GM10266 (cell line): ENCODE data around the gene SLC44A1.

ENCODE experiments used
- DNase-seq: peaks from one replicate; pipeline ENCODE4 v3.0.0; 2012; ENCODE audit errors: extremely low spot score
- TF ChIP-seq, protein P1 (sequence below): IDR thresholded peaks from 2 replicates; pipeline ENCODE4 v1.5.1; 2012; ENCODE audit warnings: mild to moderate bottlenecking, low read depth; ENCODE audit not compliant: control insufficient read depth, insufficient read depth; ENCODE audit errors: missing control alignments

Gene SLC44A1

DNA sequence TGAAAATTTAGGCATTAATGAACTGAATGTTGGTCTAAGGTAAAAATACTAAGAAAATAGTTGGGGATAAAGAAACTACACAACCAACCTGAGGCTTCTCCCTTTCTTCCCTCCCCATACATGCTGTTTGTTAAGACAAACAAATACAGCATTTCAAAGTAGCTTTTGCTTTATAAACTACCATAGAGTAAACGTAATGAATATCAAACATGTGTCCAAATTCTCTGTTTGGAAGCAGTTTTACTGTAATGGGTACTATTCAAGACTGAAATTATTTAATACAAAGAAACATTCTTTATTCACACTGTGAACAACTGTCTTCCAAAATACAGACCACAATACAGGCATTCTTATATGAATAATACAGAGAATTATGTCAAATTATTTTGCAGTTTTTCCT is 52.0 kb downstream of the SLC44A1 start:
- TF ChIP-seq, protein P1, sequence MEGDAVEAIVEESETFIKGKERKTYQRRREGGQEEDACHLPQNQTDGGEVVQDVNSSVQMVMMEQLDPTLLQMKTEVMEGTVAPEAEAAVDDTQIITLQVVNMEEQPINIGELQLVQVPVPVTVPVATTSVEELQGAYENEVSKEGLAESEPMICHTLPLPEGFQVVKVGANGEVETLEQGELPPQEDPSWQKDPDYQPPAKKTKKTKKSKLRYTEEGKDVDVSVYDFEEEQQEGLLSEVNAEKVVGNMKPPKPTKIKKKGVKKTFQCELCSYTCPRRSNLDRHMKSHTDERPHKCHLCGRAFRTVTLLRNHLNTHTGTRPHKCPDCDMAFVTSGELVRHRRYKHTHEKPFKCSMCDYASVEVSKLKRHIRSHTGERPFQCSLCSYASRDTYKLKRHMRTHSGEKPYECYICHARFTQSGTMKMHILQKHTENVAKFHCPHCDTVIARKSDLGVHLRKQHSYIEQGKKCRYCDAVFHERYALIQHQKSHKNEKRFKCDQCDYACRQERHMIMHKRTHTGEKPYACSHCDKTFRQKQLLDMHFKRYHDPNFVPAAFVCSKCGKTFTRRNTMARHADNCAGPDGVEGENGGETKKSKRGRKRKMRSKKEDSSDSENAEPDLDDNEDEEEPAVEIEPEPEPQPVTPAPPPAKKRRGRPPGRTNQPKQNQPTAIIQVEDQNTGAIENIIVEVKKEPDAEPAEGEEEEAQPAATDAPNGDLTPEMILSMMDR = no peak
- no peak for DNase-seq

DNA sequence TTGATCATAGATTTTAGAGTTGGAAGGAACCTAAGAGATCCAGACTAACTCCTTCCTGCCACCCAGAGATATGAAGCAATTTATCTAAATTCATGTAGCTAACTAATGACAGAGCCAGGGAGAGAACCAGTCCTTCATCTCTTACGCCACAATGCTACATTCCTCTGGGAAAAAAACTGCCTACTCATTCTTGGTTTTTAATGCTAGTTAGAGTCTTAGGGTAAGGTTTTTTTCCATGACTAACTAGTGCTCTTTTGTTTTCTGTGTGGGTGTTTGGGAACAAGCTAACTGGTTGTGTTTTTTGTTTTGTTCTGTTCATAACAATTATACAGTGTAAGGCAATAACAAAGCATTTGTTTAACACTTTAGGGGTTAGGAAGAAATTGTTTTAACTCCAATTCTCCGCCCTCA is 52.4 kb downstream of the SLC44A1 start:
- TF ChIP-seq, protein P1 = no peak
- no peak for DNase-seq

GRCh38 chr9:105297442-105298075 is 53.1 kb downstream of the SLC44A1 start:
- no peak for DNase-seq
- TF ChIP-seq, protein P1 = no peak

- DNase-seq = no peak
- TF ChIP-seq, protein P1 = no peak
These were observed 54.9 kb downstream of the SLC44A1 start for GRCh38 chr9:105299190-105299854.

DNA sequence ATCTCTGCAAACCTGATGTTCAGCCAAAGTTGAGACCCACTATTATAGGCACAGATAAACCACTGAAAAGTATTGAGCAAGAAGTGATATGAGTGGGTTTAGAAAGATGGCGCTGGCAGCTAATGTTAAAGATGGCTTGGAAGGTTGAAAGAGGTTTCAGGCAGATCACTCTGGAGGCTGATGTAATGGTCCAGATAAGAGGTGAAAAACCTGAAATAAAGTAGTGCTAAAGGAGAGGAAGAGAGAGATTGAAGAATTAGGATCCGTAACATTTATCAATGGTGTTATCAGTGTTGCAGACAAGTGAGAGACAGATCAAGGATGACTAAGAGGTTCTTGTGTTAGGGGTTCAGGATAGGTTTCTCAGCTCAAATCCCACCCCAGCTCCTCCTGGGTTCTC is 58.3 kb downstream of the SLC44A1 start:
- TF ChIP-seq, protein P1 = no peak
- DNase-seq = no peak

- TF ChIP-seq, protein P1 = no peak
These were observed 61.4 kb downstream of the SLC44A1 start for GRCh38 chr9:105305856-105306255.

More at GRCh38 chr9:105305856-105306255, 61.4 kb downstream of the SLC44A1 start:
- no peak for DNase-seq
